ACC112 (cell line): ENCODE data around the gene USP40.

Experiments used
- H2AFZ ChIP-seq: fragments of 200-600 bp; sonication (generic); one replicate; pipeline ENCODE4 v1.6.0; 2017; ENCODE audit warnings: antibody characterized with exemption, low read length; ENCODE audit not compliant: unreplicated experiment
- H3K27ac ChIP-seq: fragments of 200-600 bp; sonication (generic); 2 replicates; pipeline ENCODE4 v1.5.1; 2014; ENCODE audit warnings: low read depth, mild to moderate bottlenecking, antibody characterized with exemption, low read length, moderate library complexity
- H3K27me3 ChIP-seq: fragments of 200-600 bp; sonication (generic); 2 replicates; pipeline ENCODE4 v1.6.1; 2014; ENCODE audit warnings: mild to moderate bottlenecking, antibody characterized with exemption, low read length, moderate library complexity, mixed read lengths; ENCODE audit not compliant: insufficient read depth
- H3K36me3 ChIP-seq: fragments of 200-600 bp; sonication (generic); 2 replicates; pipeline ENCODE4 v1.6.1; 2016; ENCODE audit warnings: mild to moderate bottlenecking, antibody characterized with exemption, low read length, moderate library complexity, mixed read lengths; ENCODE audit not compliant: insufficient read depth
- H3K4me1 ChIP-seq: fragments of 200-600 bp; sonication (generic); one replicate; pipeline ENCODE4 v1.6.1; 2016; ENCODE audit warnings: low read length, mixed read lengths; ENCODE audit not compliant: insufficient read depth, unreplicated experiment, control insufficient read depth
- H3K4me3 ChIP-seq: fragments of 200-600 bp; sonication (generic); 2 replicates; pipeline ENCODE4 v1.5.1; 2014; ENCODE audit warnings: mild to moderate bottlenecking, low read depth, low read length
- H3K79me2 ChIP-seq: fragments of 200-600 bp; sonication (generic); one replicate; pipeline ENCODE4 v1.6.0; 2016; ENCODE audit warnings: low read length; ENCODE audit not compliant: control insufficient read depth, unreplicated experiment, insufficient read depth

Gene USP40

GRCh38 chr2:233440314-233440713 lies 126.3 kb downstream of the USP40 start:
- no peaks in the 10 kb centered on the region for H3K27me3 ChIP-seq
- H3K36me3 ChIP-seq: no peaks in the 10 kb centered on the region
- no peaks in the 10 kb centered on the region for H3K79me2 ChIP-seq
- no peak overlapping the region for H3K4me3 ChIP-seq
- no peak overlapping the region for H3K27ac ChIP-seq
- peaks cover 5% of the 10 kb centered on the region for H3K4me1 ChIP-seq
- H2AFZ ChIP-seq: no peak overlapping the region

- H3K4me3 ChIP-seq: no peak overlapping the region
- peaks cover 5% of the 10 kb centered on the region for H3K4me1 ChIP-seq
- no peaks in the 10 kb centered on the region for H3K79me2 ChIP-seq
- no peak overlapping the region for H3K27ac ChIP-seq
- H3K27me3 ChIP-seq: no peaks in the 10 kb centered on the region
- no peak overlapping the region for H2AFZ ChIP-seq
- H3K36me3 ChIP-seq: no peaks in the 10 kb centered on the region
These were observed 127.4 kb downstream of the USP40 start for GRCh38 chr2:233439191-233439590.

- H3K27me3 ChIP-seq: no peaks in the 10 kb centered on the region
- H3K27ac ChIP-seq: no peak overlapping the region
- no peak overlapping the region for H3K4me3 ChIP-seq
- no peaks in the 10 kb centered on the region for H3K36me3 ChIP-seq
- H3K4me1 ChIP-seq: peaks cover 5% of the 10 kb centered on the region
- H2AFZ ChIP-seq: no peak overlapping the region
- no peaks in the 10 kb centered on the region for H3K79me2 ChIP-seq
These were observed 127.9 kb downstream of the USP40 start for GRCh38 chr2:233438573-233439147.

GRCh38 chr2:233437439-233437955 lies 129.1 kb downstream of the USP40 start:
- H2AFZ ChIP-seq: no peak overlapping the region
- no peaks in the 10 kb centered on the region for H3K36me3 ChIP-seq
- no peaks in the 10 kb centered on the region for H3K79me2 ChIP-seq
- no peaks in the 10 kb centered on the region for H3K27me3 ChIP-seq
- H3K4me3 ChIP-seq: no peak overlapping the region
- H3K4me1 ChIP-seq: peaks cover 5% of the 10 kb centered on the region
- no peak overlapping the region for H3K27ac ChIP-seq

- H3K79me2 ChIP-seq: no peaks in the 10 kb centered on the region
- H3K27ac ChIP-seq: no peak overlapping the region
- H3K4me1 ChIP-seq: peaks cover 5% of the 10 kb centered on the region
- H2AFZ ChIP-seq: no peak overlapping the region
- H3K27me3 ChIP-seq: no peaks in the 10 kb centered on the region
- no peaks in the 10 kb centered on the region for H3K36me3 ChIP-seq
- H3K4me3 ChIP-seq: no peak overlapping the region
These were observed 129.7 kb downstream of the USP40 start for GRCh38 chr2:233436691-233437438.

- Histone ChIP-seq H3K27me3 (no peaks in the 10 kb centered on the region), H3K36me3 (no peaks in the 10 kb centered on the region), H3K79me2 (no peaks in the 10 kb centered on the region), H3K4me3 (no peak overlapping the region), H3K4me1 (peaks cover 5% of the 10 kb centered on the region), H3K27ac (no peak overlapping the region), H2AFZ (no peak overlapping the region)
These were observed 130.4 kb downstream of the USP40 start for GRCh38 chr2:233436191-233436581.

- Histone ChIP-seq H2AFZ (no peak overlapping the region), H3K36me3 (no peaks in the 10 kb centered on the region), H3K27me3 (no peaks in the 10 kb centered on the region), H3K79me2 (no peaks in the 10 kb centered on the region), H3K4me1 (peaks cover 9% of the 10 kb centered on the region), H3K27ac (no peak overlapping the region), H3K4me3 (no peak overlapping the region)
These were observed 131.0 kb downstream of the USP40 start for GRCh38 chr2:233435436-233436190.

- Histone ChIP-seq H3K36me3 (no peaks in the 10 kb centered on the region), H3K27me3 (no peaks in the 10 kb centered on the region), H3K4me3 (no peak overlapping the region), H3K79me2 (no peaks in the 10 kb centered on the region), H3K27ac (no peak overlapping the region), H3K4me1 (peaks cover 17% of the 10 kb centered on the region), H2AFZ (no peak overlapping the region)
These were observed 131.8 kb downstream of the USP40 start for GRCh38 chr2:233434666-233435330.

- Histone ChIP-seq H3K79me2 (no peaks in the 10 kb centered on the region), H3K27ac (no peak overlapping the region), H3K4me3 (no peak overlapping the region), H3K27me3 (no peaks in the 10 kb centered on the region), H3K4me1 (peaks cover 17% of the 10 kb centered on the region), H3K36me3 (no peaks in the 10 kb centered on the region), H2AFZ (no peak overlapping the region)
These were observed 132.8 kb downstream of the USP40 start for GRCh38 chr2:233433794-233434193.

- no peak overlapping the region for H3K27ac ChIP-seq
- no peaks in the 10 kb centered on the region for H3K79me2 ChIP-seq
These were observed 133.6 kb downstream of the USP40 start for GRCh38 chr2:233433029-233433428.

More at GRCh38 chr2:233433029-233433428, 133.6 kb downstream of the USP40 start:
- no peak overlapping the region for H3K4me3 ChIP-seq
- no peaks in the 10 kb centered on the region for H3K36me3 ChIP-seq
- H3K4me1 ChIP-seq: peaks cover 17% of the 10 kb centered on the region
- no peak overlapping the region for H2AFZ ChIP-seq
- H3K27me3 ChIP-seq: no peaks in the 10 kb centered on the region
